Right lung (tissue), 5 donors: ENCODE data around the gene CSTF1. TPM values are rescaled to one million over a fixed set of nuclear protein-coding genes. Genes with fewer than 3 reads are reported as not detected.
"Not testable (repeated sequence)": the region's sequence is repeated elsewhere in the genome, so short reads cannot be mapped to it uniquely, and the experiment has no call there.

ENCODE experiments used
- DNase-seq, 2 donors: peaks; one replicate each; pipeline ENCODE4 v3.0.0-alpha.2; 2013
- polyA plus RNA-seq, 5 donors: library from polyadenylated mRNA; unstranded; fragments of 120-200 nt; gene quantifications; one replicate each; pipeline versions ENCODE4 v1.2.1 to v1.2.3, GENCODE V29; 2013; ENCODE audit warnings: inconsistent platforms in 1 of 5, low replicate concordance in 1 of 5; ENCODE audit not compliant: insufficient read length in 5 of 5, insufficient read depth in 1 of 5

Gene CSTF1
- polyA plus RNA-seq, 5 donors, result 40.0 to 51.8 (median 41.3) TPM

DNA sequence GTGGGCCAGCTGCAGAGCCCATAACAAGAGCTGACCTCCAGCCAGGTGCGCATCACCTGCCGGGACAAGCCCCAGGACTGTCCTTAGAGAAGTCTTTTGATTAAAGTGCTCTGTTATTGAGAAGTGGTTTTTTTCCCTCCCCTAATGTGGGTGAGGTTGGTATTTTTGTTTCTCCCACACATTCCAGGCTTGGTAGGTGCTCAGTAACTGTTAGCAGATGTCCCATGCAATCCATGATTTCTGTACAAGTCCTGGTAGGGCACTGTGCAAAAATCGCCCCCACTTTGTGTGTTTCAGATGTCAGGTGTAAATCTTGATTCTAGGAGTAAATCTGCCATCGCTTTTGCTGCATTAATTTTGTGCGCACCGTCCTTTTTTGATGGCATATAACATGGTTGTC, 29.0 kb upstream of the CSTF1 start:
- DNase-seq, result no peak

DNA sequence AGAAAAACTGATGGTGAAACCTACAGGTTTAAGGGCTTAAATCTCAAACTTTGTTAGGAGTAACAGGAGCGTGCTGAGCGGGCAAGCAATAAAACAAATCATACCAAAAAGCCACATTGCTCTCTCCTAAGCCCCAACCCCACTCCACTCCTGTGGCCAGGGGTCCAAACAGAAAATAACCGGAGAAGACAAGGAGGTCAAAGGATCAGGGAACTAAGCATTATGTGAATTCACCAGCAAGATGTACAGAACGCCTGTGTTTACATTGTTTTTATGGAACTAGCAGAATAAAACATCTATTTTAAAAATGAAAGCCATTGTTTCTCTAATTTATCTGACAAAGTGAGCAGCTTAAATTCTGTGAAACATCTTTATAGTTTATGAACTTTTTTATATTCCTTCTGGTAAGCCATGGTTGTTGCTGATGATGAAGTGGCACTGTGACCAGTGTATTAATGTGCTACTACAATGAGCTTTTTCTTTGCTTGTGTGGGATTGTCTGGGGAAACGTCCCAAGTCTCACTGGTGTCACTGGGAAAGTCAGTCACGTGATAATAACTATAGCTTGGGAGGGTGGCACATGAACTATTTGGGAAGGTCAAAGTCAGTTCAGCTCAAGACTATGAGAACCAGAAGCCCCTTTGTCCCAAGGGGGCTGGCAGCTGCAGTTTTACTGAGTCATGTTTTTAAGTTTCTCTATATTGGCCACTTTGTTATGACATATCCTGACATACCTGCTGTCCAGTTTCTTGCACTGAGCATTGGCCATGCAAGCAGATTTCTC, 23.9 kb upstream of the CSTF1 start:
- DNase-seq, result no peak

DNA sequence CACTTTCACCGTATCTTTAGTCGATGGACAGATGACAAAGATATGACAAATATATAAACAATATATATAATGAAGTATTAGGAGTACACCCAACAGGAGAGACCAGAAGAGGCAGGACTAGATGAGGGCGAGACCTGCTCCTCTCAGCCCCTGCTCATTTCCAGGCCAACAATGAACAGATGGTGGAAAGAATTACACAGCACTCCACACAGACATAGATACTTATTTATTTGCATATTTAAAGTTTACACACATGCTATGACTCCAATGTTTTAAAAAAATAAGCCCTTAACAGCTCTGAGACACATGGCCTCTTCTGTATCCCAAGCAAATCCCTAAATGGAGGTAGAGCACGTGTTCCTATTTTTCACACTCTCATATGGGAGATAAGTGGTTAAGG, 23.3 kb upstream of the CSTF1 start:
- DNase-seq, result no peak

DNA sequence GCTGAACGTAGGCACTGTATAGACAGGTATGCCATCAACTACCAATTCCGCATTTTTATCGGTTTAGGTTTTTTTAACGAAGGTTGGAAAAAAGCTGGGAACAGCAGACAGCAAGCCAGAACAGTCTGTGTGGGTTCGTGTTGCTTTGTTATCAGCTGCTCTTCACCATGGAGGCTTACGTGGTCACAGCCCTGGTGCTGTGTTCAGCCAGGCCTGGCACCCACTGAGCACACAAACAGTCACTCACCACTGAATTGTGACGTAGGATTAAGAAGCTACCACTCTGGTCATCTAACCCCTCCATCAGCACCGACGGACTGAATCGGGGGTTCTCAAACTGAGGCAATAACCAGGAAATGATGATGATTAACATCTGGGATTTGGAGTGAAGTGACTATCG, 20.5 kb upstream of the CSTF1 start:
- DNase-seq, result no peak

DNA sequence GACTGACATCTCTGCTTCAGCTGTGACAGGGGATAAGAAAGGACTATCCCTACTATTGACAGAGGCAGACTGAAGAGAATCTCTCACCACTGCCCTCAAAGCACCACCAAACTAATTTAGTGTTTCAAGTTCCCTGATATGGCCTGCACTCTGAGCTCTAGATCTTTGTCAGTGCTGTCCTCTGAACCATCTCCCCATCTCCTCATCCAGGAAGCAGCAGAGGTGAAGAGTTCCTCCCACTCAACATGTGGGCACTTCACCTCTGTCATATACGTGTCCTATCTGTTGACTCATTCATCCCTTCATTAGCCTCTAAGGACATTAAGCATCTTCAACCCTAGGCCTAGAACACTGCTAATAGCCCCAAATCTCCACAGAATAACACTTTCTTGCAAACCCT, 19.6 kb upstream of the CSTF1 start:
- no peak for DNase-seq

DNA sequence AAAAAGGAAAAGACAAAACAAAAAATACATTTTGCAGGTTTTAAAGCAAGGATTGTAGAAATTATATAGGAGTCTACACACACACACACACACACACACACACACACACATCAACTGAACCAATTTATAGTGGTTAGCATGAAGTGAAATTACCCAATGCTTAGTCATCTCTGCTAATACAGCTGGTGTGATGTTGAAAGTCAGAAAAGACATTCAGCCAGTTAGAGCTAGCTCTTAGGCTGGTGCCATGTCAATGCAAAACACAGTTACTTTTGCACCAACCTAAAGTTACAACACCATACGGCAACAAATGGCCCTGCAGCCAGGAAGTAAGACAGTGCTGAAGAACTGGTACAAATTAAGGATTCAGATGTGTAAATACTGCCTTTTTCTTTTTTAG, 18.5 kb upstream of the CSTF1 start:
- no peak for DNase-seq

DNA sequence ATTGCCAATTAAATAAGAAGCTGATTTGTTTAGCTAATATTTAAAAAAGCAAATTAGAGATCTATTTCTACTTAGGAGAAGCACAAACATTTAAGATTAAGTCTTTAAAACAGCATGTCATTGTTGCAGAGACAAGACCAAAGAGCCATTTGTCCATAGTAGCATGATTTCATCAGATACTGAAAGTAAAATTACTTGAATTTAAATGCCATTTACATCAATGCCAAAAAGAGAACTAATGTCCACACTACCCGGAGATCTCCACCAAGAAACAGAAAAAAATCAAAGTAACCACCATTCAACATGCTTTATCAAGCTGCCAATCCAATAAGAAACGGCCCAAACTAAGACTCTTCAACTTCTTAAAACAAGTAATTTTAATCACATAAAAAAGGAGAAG, 16.1 kb upstream of the CSTF1 start:
- no peak for DNase-seq

DNA sequence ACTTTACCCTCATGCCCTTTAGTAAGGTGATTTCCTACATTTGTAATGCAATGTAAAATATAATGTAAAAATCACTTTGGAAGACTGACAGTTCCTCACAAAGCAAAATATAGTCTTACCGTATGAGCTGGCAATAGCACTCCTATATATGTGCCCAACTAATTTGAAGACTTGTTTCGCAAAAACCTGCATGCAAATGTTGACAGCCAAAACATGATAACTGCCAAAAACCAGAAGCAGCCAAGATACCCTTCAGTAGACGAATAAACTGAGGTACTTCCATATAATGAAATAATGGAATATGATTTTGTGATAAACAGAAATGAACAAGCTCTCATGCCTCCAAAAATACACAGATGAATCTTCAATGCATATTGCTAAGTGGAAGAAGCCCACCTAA, 14.1 kb upstream of the CSTF1 start:
- DNase-seq, result no peak

DNA sequence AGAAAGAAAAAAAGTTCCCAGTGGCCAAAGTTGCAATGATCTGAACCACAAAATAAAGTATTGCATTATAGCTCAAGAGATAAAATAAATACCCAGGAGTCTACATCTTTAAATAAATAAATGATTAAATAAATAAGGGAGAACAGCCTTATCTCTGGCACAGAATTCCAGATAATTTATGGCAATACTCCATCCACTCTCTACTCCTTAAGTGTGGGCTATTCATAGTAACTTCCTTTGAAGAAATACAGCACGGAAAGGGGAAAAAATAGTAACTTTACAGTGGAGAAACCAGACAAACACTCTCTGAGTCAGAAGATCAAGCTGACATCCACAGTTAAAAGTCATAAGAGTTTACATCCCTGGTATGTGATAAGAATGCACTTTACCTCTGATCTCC, 12.1 kb upstream of the CSTF1 start:
- no peak for DNase-seq

DNA sequence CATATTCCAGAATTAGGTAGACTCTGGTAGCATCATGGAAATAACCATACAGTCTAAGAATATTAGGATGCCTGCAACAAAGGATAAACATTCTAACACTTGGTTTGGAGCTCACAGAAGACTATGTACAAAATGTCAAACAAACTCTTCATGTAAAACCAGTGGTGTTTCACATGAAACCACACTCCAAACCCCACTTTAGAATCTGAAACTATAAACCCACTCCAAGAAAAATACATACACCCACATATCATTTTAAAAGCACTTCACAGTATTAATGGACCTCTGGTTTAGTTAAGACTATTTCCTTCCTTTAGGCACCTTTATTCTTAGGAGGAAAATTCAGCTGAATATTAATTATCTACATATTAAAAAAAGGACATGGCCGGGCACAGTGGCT, 10.9 kb upstream of the CSTF1 start:
- no peak for DNase-seq

DNA sequence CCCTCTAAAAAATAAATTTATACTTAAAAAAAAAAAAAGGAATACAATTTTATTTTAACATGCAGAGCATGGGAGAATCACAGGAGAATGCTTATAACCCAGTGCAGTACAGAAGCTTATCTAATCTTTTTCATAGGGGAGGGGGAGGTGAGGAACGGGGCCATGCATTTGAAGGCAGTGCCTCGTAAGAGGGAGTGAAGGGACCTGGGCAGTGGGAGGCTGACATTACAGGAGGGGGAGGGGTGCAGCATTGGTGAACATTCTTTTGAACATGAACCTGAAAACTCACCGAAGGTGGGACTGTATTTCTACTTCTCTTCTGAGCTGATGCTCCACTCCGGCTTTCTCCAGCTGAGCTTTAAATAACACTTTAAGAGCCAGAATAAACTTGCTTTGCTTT, 9.7 kb upstream of the CSTF1 start:
- no peak for DNase-seq

DNA sequence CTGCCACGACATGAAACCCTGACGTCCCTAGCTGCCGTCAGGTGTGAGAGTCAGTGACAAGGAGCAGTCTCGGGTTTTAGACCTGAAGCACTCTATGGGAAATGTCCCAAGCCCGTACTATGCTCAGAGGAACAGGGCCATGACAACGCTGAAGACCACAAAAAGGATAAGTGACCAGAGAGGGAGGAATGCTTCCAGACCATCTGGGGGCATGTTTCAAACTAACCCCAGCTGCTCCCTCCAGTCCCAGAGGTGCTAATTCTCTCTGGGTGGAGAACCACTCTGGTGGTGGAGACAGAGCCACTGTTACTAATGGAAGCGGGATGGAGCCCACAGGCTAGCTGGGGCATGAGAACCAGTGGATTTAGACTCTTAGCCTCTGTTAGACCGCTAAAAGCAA, 9.1 kb upstream of the CSTF1 start:
- no peak for DNase-seq

DNA sequence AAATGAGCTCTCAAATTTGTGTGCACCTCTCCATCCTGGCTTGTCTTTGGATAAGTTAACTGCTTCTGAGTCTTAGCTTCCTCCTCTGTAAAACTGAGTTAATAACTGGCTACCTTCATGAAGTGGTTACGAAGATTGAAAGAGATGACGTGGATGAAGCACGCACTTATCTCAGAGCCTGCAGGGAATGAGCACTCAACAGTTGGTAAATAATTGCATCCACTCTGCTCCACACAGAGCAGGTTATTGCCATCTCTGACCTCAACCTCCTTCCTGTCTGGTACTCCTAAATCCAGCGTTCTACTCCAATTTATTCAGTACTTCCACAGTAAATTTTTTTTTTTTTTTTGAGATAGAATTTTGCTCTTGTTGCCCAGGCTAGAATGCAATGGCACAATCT, 7.3 kb upstream of the CSTF1 start:
- DNase-seq, result no peak

DNA sequence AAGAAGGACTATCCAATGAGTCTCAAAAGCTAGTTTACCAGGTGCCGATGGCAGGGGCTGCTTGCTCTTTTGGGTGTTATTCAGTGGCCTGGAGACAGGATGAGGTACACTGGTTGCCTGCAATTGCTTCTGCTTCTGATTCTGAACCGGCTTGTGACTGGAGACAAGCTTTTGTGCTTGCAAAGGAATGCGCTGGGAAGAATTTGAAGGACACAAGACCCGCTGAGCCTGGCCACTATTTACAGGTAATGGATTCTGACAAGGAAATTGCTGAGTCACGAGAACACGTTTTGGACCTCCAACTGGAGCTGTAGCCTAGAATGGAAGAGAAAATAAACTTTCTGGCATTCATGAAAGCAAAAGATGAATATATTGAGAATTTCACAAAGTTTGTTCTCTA, 6.2 kb upstream of the CSTF1 start:
- DNase-seq, result no peak

DNA sequence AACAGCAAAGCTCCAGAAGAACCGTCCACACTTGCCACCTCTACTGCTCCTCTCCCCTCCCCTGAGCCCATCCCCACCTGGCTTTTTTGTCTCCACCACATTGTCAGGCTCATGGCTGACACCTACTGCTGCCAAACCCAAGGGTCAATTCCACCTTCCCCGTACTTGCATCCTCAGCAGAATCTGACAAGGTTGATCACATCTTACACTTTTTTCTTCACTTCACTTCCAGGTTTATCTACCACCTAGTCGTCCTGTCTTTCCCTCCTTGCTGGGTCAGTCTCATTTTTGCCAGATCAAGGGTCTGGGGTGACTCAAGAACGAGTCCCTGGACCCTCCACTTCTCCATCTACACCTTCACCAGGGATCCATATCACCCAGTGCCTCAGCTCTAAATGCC, 3.6 kb upstream of the CSTF1 start:
- no peak for DNase-seq

DNA sequence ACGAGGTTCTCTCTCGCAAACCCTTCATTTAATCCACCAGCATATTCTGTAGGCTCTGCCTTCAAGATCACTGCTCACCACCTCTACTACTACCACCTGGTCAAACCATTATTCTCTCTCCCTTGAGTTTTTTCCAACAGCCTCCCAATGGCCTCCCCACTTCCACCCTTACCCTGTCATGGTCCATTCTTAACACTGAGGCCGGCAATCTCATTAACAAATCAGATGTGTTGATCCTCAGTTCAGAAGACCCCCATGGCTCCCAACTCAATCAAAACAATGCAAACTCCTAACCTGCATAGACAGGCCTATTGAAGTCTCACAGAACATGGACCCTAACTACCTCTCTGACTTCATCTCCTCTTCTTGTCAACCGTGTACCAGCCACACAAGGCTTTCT, 2.6 kb upstream of the CSTF1 start:
- no peak for DNase-seq

DNA sequence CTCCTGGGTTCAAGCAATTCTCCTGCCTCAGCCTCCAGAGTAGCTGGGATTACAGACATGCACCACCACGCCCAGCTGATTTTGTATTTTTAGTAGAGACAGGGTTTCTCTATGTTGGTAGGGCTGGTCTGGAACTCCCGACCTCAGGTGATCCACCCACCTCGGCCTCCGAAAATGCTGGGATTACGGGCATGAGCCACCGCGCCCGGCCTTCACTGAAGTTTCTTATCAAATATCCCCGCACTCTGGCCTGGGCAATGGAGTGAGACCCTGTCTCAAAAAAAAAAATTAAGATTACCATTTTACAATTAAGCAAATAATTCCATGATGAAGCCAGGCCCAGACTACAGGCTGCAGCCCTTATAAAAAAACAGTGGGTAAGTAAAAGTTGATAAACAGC, 2.0 kb upstream of the CSTF1 start:
- not testable (repeated sequence) for DNase-seq

DNA sequence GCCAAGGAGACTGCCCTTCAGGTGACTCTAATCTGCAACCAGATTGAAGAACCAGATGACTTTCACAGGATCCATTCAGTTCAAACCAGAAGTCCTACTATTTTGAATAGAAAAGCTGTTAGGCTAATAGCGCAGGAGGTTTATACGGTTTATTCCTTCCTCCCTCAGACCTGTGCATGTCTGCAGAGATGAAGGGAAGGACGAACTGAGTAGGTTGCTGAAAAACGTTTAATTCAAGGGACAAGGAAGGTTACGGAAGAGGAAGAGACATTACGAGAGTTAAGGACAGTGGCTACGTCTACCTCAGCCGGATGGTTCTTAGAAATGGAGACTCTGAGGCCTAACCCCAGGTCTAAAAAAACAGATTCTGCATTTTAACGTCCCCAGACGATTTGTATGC, 1.4 kb upstream of the CSTF1 start:
- no peak for DNase-seq

DNA sequence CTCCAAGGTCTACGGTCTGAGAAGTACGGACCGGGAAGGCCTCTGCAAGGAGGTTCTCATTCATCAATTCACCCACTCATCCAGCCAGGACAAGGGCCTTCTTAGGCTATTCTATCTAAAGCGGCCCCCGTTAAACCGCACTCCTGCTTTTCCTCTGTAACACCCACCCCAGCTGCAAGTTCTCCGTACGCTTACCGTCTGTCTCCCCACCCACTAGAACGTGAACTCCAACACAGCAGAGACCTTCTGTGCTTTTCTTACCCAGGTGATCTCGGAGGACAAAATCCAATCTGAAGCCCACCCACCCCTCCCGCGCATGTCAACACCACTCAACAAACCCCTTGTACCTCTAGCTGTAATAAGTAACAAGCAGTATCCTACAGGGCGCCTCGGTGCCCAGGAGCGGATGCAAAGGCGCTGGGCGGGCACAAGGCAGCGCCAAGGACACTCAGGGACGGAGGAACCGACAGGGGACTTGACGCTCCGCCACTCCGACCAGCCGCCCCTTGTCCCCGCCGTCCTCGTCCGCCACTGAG, 781 bp upstream of the CSTF1 start:
- DNase-seq, result no peak

DNA sequence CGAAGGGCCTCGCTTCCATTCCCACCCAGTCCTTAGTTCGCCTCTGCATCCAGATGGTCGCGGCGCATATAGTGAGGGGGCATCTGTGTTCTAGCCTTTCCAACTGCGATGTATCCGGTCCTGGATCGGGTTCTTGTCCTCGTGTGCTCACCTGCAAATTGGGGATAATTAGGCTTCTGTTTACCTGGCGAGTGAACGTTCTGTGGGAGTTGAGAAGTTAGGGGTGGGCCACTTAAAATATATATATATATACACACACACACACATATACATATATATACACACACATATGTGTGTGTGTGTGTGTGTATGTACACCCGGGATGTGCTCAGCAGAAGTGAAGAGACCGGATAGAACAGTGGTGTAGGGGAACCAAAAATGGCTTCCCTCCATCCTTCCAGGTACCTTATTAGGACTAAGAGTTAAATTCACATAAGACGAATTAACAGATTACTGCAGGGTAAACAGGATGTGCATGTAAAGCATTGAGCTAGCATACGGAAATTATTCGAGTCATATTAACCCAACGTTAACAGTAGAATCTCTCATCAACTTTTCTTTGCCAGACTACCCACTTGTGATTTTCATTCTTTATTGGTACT, 537 bp downstream of the CSTF1 start:
- DNase-seq, result no peak

DNA sequence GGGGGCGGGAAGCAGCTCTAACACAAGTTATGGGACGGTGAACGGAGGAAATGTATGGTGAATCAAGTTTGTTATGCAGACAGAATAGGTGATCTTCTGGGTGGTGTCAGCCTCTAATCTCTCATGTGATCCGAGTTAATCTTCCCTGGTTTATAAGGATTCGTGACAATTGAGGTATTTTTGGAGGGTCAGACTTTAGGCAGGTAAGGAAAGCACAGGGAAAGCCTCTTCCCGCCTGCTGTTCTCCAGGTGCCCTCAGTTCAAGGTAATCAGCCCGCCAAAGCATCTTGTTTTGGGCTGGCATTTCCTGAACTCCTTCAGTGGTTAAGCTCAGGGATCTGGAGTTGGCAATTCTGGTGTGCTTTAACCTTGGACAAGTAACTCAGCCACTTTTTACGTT, 1.2 kb downstream of the CSTF1 start:
- no peak for DNase-seq

DNA sequence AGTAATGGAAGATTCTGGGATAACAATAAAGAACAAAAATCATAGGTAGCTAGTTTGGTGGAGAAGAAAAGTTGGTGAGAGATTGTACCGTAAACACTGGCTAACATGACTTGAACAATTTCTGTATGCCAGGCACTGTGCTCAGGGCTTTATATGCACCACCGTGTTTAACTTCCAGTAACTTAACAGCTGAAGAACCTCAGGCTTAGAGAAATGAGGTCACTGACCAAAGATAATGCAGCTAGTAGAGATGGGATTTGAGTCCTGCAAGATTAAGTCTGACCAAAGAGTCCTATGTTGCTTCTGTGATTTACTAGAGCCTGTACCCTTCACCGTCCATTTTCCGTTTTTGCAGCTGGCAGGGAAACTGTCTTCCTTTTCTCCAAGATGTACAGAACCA, 2.7 kb downstream of the CSTF1 start:
- no peak for DNase-seq

DNA sequence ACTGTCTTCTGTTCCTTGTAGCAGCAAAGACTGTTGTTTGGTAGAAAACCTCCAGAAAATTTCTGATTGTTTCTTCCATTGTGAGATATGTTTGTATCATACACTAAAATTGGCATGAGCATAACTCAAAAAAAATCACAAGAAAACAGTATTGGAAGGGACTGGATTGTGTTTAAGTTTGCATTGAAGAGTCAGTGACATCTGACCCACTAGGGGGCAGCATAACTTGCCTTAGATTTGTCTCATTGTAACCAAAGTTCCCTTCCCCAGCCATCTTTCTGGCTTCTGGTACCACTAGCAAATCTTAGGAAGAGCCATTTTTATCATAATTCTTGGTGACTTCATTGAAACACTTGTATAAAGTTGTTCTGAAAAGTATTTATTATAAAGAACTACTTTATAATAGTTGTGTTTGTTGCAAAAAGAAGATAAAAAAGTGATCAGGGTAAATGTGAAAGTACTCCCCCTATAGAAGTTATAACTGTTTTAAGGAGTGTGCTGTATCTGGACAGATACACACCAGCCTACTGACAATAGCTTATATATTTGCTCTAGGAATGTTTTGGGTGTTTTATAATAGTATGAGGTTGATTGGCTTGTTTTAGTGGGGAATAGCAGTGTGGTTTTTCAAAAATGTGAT, 7.7 kb downstream of the CSTF1 start:
- peak; percentile 52 to 75 for DNase-seq
